CD4-positive, alpha-beta T cell treated with Interleukin-4 for 1 hour (primary cell): ENCODE results near the gene PCNA.

Experiments
- DNase-seq, 2 donors: peaks; one replicate each; pipeline ENCODE4 v3.0.0-alpha.2; 2020 to 2022

Gene PCNA

GRCh38 chr20:5065166-5065878, 54.4 kb downstream of the PCNA start:
- peak in 1 of 2 donors; percentile 44 for DNase-seq
